Activated naive CD8-positive, alpha-beta T cell treated with anti-CD3 and anti-CD28 coated beads, Interleukin-2, amount 10 ng/mL, durations not matched to agents 7 days and 5 days (primary cell): Measurements from ENCODE around the gene MBD4. TPM values are rescaled to one million over a fixed set of nuclear protein-coding genes. Genes with fewer than 3 reads are reported as not detected.

Experiments
- ATAC-seq: fragments of 150-1000 bp; cut with Tn5 transposase; one replicate; pipeline ENCODE4 v1.10.0; 2021; ENCODE audit warnings: low read depth, moderate library complexity
- POLR2A ChIA-PET: fragments of 350-600 bp; sonication (Branson Sonifier 250); formaldehyde crosslinking; loops from one replicate; lab custom pipeline; 2021; ENCODE audit warnings: antibody characterized with exemption; lab: Charles Lee
- DNase-seq: peaks from one replicate; pipeline ENCODE4 v3.0.0; 2021
- H3K27ac Mint-ChIP-seq: one replicate; pipeline ENCODE4 v1.8.0; 2022; ENCODE audit warnings: mild to moderate bottlenecking, mixed read lengths
- H3K27me3 Mint-ChIP-seq: one replicate; pipeline ENCODE4 v1.8.0; 2022; ENCODE audit warnings: mild to moderate bottlenecking, moderate library complexity, mixed read lengths
- H3K36me3 Mint-ChIP-seq: one replicate; pipeline ENCODE4 v1.8.0; 2021; ENCODE audit warnings: mild to moderate bottlenecking, mixed read lengths
- H3K4me1 Mint-ChIP-seq: one replicate; pipeline ENCODE4 v1.8.0; 2021; ENCODE audit warnings: mixed read lengths
- H3K4me3 Mint-ChIP-seq: one replicate; pipeline ENCODE4 v1.8.0; 2022; ENCODE audit warnings: mild to moderate bottlenecking, moderate library complexity, mixed read lengths
- H3K9me3 Mint-ChIP-seq: one replicate; pipeline ENCODE4 v1.8.0; 2021; ENCODE audit warnings: mixed read lengths
- total RNA-seq, 2 experiments: library from RNA; stranded (reverse); gene quantifications; one replicate each; pipeline ENCODE4 v1.2.3, GENCODE V29; 2021

Gene MBD4
- total RNA-seq, 2 experiments from 2014 or later, result 49.0 to 57.6 TPM

DNA sequence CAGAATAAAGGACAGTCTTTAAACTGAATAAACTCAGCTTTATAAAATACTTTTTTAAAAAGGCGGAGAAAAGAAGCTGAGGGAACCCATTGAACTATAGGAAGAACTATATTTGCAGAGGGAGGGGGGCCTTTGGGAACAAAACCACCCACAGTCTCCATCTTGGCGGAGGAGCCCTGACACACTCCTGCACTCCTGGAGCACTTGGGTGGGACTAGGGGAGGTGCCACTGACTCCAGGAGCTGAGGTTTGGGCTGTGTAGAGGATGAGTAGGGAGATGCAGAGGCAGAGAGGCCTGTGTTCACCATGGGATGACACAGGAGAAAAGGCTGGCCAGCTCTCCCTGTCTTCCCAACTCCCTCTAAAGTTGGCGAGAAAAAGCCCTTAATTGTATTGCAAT is 36.1 kb upstream of the MBD4 start:
- no peaks in the 10 kb centered on the region for H3K4me1 Mint-ChIP-seq

DNA sequence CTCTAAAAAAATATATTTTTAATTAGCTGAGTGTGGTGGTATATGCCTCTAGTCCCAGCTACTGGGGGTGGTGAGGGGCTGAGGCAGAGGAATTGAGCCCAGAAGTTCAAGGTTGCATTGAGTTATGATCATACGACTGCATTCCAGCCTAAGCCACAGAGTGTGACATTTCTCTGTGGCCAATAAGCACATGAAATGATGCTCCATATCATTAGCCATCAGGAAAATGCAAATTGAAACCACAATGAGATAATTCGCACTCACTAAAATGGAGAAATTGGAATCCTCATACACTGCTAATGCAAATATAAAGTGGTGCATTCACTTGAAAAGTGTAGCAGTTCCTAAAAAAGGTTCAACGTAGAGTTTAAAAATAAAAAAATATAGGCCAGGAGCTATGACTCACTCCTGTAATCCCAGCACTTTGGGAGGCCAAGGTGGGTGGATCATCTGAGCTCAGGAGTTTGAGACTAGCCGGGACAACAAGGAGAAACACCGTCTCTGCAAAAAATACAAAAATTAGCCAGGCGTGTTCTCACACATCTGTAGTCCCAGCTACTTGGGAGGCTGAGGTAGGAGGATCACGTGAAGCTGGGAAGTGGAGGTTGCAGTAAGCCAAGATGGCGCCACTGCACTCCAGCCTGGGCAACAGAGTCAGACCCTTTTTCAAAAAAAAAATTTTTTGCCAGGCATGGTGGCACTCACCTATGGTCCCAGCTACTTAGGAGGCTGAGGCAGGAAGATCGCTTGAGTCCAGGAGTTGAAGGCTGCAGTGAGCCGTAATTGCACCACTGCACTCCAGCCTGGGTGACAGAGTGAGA is 35.4 kb upstream of the MBD4 start:
- ATAC-seq, result no peak

More for the DNA sequence above, 36.1 kb upstream of the MBD4 start:
- no peaks in the 10 kb centered on the region for H3K27me3 Mint-ChIP-seq
- peaks cover 5% of the 10 kb centered on the region for H3K36me3 Mint-ChIP-seq
- H3K27ac Mint-ChIP-seq, result no peak overlapping the region
- DNase-seq (no peak), ATAC-seq (no peak)
- no peaks in the 10 kb centered on the region for H3K9me3 Mint-ChIP-seq
- H3K4me3 Mint-ChIP-seq, result no peak overlapping the region
- POLR2A ChIA-PET, result no interaction called here

DNA sequence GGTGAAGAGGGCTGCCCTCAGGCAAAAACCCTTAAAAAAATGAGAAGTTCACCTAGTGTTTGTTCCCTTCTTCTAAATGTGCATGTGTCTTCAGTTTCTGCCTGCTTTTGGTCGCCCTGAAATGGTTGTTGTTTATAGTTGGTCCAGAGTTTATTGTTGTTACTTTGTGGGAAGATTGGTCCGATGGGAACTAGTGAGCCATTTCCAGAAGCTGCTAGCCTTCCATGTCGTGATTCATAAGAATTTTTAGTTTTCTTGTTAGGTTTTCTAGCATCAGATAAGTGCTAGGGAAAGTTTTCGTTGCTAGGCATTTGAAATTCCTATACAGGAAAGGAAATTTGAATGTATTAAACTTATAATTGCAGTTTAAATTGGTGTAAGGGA is 34.0 kb upstream of the MBD4 start:
- H3K27ac Mint-ChIP-seq, result no peak overlapping the region
- H3K27me3 Mint-ChIP-seq, result no peaks in the 10 kb centered on the region
- no peaks in the 10 kb centered on the region for H3K9me3 Mint-ChIP-seq
- DNase-seq (no peak), ATAC-seq (no peak)
- no peak overlapping the region for H3K4me3 Mint-ChIP-seq
- peaks cover 3% of the 10 kb centered on the region for H3K4me1 Mint-ChIP-seq
- POLR2A ChIA-PET, result no interaction called here
- peaks cover 6% of the 10 kb centered on the region for H3K36me3 Mint-ChIP-seq

More for the DNA sequence above, 35.4 kb upstream of the MBD4 start:
- Mint-ChIP-seq H3K36me3 (peaks cover 3% of the 10 kb centered on the region), H3K4me3 (no peak overlapping the region), H3K27me3 (no peaks in the 10 kb centered on the region), H3K27ac (no peak overlapping the region), H3K9me3 (no peaks in the 10 kb centered on the region), H3K4me1 (peaks cover 3% of the 10 kb centered on the region)
- DNase-seq, result no peak
- POLR2A ChIA-PET, result no interaction called here

DNA sequence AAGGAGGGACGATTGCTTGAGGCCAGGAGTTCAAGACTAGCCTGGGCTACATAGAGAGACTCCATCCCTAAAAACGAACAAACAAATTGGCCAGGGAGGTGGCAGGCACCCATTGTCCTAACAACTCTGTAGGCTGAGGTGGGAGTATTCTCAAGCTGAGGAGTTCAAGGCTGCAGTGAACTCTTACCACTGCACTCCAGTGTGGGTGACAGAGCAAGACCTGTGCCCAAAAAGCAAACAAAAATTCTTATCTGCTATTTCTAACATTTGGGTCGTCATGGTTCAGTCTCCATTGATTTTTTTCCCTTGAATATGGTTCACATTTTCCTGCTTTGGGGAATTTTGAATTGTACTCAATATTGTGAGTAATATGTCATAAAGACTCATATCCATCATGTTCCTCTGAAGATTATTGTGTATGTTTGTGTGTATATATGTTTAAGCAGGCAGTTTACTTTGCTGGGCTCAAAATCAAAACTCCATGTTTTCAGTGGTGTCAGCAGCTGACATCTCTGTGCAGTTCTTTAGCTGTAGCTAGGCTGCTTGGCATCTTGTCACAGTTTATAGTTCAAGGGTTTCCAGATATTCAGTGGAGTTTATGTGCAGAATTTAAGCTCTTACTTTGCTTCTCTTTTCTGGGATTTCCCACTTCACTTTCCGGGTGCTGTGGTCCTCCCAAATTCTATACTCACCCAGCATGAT is 33.5 kb upstream of the MBD4 start:
- Mint-ChIP-seq H3K36me3 (peaks cover 6% of the 10 kb centered on the region), H3K4me1 (peaks cover 3% of the 10 kb centered on the region), H3K27me3 (no peaks in the 10 kb centered on the region), H3K9me3 (no peaks in the 10 kb centered on the region), H3K4me3 (no peak overlapping the region), H3K27ac (no peak overlapping the region)
- POLR2A ChIA-PET, result interaction anchor here (1.0 kb wide), 1 partner anchor 33 kb away, joined by 3 read pairs; the partner anchor contains the start of genes IFT122 and MBD4
- ATAC-seq, result no peak
- no peak for DNase-seq

DNA sequence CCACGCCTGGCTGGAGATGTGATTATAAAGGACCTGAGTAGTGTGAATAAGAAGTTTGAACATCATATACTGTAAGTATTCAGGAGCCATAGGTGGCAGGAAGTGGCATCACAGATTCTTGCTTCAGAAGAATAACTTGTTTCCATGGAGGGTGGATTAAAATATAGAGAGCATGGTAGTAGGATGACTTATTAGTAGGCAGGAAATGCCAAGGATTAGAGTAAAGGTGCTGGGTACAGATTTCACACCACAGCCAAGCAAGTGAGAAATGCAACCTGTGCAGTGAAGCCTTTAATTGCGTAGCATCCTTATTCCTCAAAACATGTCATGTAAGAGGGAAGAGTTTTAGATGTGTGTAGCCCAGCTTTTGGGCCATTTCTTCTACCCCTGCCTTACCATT is 31.1 kb upstream of the MBD4 start:
- DNase-seq (no peak), ATAC-seq (no peak)
- Mint-ChIP-seq H3K9me3 (no peaks in the 10 kb centered on the region), H3K36me3 (peaks cover 3% of the 10 kb centered on the region), H3K4me3 (no peak overlapping the region), H3K27ac (no peak overlapping the region), H3K4me1 (peaks cover 3% of the 10 kb centered on the region), H3K27me3 (no peaks in the 10 kb centered on the region)
- POLR2A ChIA-PET, result no interaction called here

DNA sequence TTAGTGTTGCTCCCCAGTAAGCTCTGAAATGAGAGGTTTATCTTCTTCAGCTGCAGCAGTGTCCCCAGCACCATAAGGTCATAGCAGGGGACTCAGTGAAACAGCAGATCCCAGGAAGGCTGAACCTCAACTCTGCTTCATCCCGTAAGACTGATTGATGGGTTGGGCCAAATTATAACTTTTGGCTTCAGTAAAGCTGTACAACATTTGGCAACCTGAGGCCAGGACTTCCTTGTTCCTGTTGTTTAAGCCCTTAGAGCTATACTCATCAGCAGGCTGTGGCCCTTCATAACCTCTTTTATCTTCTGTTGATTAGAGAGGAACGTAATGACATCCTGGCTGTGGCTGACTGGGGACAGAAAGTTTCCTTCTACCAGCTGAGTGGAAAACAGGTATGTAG is 29.3 kb upstream of the MBD4 start:
- POLR2A ChIA-PET, result no interaction called here
- DNase-seq (no peak), ATAC-seq (peak; percentile 36)
- Mint-ChIP-seq H3K36me3 (peaks cover 3% of the 10 kb centered on the region), H3K4me3 (no peak overlapping the region), H3K27me3 (no peaks in the 10 kb centered on the region), H3K27ac (no peak overlapping the region), H3K9me3 (no peaks in the 10 kb centered on the region), H3K4me1 (peaks cover 3% of the 10 kb centered on the region)

DNA sequence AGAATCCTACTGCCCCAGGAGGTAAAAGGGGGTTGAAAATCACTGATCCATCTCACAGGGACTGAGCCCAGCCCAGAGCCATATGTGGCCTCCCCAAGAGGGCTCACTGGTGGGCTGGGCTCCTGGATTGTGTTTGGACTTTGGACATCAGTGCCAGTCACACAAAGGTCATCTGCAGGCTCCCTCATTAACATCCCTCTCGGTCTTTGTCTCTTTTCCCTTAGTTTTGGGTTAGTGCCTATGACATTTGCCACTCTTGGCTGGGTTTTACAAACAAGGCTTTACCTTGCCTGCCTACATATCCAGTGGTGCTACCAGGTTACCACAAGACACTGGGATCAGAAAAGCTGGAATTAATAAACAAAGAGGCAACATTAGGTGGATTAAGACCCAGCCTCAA is 28.2 kb upstream of the MBD4 start:
- no peak overlapping the region for H3K27ac Mint-ChIP-seq
- DNase-seq, result no peak
- ATAC-seq, result no peak
- peaks cover 3% of the 10 kb centered on the region for H3K36me3 Mint-ChIP-seq
- no peaks in the 10 kb centered on the region for H3K9me3 Mint-ChIP-seq
- H3K4me1 Mint-ChIP-seq, result peaks cover 3% of the 10 kb centered on the region
- no peak overlapping the region for H3K4me3 Mint-ChIP-seq
- no peaks in the 10 kb centered on the region for H3K27me3 Mint-ChIP-seq
- POLR2A ChIA-PET, result no interaction called here

DNA sequence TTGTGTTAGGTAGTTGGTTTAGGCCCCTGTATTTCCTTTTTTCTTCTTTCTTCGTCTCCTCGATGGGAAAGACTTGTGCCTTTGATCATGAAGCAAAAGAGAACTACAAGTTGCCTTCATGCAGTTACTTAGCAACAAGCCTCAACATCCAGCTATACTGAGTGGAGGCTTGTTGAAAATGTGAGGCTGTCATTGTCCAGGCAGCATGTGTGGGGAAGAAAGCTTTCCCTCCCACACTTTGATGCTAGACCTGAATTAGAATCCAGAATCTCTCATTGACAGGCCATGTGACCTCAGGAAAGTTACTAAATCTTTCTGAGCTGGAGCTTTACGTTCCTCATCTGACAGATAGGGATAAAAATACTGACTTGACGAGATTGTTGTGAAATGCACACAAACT is 24.0 kb upstream of the MBD4 start:
- H3K36me3 Mint-ChIP-seq, result peaks cover 4% of the 10 kb centered on the region
- no peak for DNase-seq
- no peak overlapping the region for H3K4me3 Mint-ChIP-seq
- no peak overlapping the region for H3K27ac Mint-ChIP-seq
- no peaks in the 10 kb centered on the region for H3K9me3 Mint-ChIP-seq
- no peak for ATAC-seq
- POLR2A ChIA-PET, result no interaction called here
- no peaks in the 10 kb centered on the region for H3K27me3 Mint-ChIP-seq
- H3K4me1 Mint-ChIP-seq, result peaks cover 15% of the 10 kb centered on the region

DNA sequence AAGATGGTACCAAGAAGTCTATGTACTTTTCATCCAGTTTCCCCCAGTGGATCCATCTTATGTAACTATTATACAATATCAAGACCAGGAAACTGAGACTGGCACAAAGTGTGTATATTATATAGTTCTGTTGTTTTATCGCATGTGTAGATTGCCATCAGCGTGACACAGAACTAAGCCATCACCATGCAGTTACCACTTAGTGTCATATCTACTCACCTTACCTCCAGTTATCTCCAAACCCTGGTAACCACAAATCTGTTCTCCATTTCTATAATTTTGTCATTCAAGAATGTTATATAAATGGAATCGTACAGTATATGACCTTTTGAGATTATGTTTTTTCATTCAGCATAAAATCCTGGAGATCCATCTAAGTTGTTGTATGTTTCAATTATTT is 23.3 kb upstream of the MBD4 start:
- H3K27me3 Mint-ChIP-seq, result no peaks in the 10 kb centered on the region
- no peak overlapping the region for H3K4me3 Mint-ChIP-seq
- DNase-seq (no peak), ATAC-seq (no peak)
- H3K36me3 Mint-ChIP-seq, result peaks cover 4% of the 10 kb centered on the region
- H3K9me3 Mint-ChIP-seq, result no peaks in the 10 kb centered on the region
- no peak overlapping the region for H3K27ac Mint-ChIP-seq
- POLR2A ChIA-PET, result no interaction called here
- peaks cover 15% of the 10 kb centered on the region for H3K4me1 Mint-ChIP-seq

DNA sequence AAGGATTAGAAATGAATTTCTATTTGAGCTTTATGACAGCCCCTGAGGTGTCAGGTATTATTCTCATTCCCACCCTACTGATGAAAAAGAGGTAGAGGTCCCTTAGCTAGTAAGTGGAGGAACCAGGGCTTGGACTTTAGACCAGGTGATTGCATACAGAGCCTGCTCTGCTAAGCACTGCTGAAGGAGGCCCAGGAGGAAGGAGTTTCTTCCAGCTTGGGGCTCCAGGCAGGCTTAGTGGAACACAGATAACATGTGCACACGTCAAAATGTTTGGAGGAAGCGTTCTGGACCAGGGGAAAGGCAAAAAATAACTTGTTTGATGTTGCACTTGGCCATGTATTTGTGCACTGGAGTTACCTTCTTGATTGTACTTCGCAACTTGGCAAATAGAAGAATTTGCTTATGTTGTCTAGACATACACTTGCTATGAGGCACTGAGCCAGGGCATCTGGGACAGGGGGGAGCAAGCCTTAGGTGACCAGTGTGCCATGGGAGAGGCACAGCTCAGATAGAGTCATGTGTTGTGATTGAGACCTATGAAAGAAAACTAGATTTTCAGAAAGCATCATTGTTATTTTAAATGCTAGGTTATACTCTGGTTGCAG is 22.7 kb upstream of the MBD4 start:
- Mint-ChIP-seq H3K4me1 (peaks cover 15% of the 10 kb centered on the region), H3K36me3 (peaks cover 4% of the 10 kb centered on the region), H3K27me3 (no peaks in the 10 kb centered on the region), H3K4me3 (no peak overlapping the region), H3K9me3 (no peaks in the 10 kb centered on the region), H3K27ac (no peak overlapping the region)
- POLR2A ChIA-PET, result no interaction called here
- ATAC-seq (no peak), DNase-seq (no peak)

DNA sequence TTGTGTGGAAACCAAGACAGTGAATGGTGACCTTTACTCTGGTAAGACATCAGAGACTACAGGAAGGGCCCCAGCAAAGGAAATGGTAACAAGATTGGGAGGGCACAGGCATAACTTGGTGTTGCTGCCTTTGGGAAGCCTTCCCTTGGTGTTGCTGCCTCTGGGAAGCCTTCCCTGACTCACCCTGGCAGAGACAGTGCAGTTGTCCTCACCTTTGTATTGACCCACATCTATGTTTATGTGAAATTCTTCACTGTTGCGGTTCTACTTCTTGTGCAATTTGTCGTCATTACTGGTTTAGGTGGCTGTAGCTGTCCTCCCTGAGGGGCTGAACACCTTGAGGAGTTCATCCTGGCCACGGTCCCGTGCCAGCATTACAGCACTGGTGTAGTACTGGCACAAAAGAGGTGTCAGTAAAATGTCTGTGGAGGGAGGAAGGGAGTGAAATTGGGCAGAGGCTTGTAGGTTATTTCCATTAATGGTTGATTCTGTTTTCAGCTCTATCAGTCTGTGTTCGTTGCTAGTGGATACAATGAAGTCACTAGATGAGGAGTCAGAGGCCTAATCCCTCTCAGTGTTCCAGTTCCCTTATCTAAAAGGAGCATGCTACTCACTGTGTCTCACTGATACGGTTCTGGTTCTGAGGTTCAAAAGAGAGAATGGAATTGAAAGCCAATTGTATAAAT is 21.9 kb upstream of the MBD4 start:
- ATAC-seq (no peak), DNase-seq (no peak)
- H3K27me3 Mint-ChIP-seq, result no peaks in the 10 kb centered on the region
- H3K27ac Mint-ChIP-seq, result no peak overlapping the region
- POLR2A ChIA-PET, result no interaction called here
- no peaks in the 10 kb centered on the region for H3K9me3 Mint-ChIP-seq
- H3K36me3 Mint-ChIP-seq, result peaks cover 4% of the 10 kb centered on the region
- H3K4me3 Mint-ChIP-seq, result no peak overlapping the region
- peaks cover 15% of the 10 kb centered on the region for H3K4me1 Mint-ChIP-seq

DNA sequence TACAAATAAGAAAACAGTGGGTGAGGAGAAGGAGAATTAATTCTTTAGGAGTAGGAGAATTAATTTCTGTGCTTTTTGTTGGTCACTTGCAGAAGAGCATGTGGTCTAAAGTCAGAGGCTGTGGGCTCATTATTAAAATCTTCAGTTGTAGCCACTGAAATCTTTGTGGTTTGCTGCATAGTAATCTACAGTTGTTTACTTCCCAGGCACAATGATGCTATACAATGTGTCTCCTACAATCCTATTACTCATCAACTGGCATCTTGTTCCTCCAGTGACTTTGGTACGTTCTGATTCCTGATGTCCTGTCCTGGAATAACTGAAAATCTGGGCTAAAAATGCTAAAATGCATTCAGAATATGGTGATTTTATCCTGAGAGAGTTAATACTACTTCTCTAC is 21.3 kb upstream of the MBD4 start:
- ATAC-seq, result no peak
- peak overlapping the region; percentile 19 for H3K27ac Mint-ChIP-seq
- H3K4me1 Mint-ChIP-seq, result peaks cover 15% of the 10 kb centered on the region
- peaks cover 4% of the 10 kb centered on the region for H3K36me3 Mint-ChIP-seq
- no peak for DNase-seq
- H3K9me3 Mint-ChIP-seq, result no peaks in the 10 kb centered on the region
- no peak overlapping the region for H3K4me3 Mint-ChIP-seq
- H3K27me3 Mint-ChIP-seq, result no peaks in the 10 kb centered on the region
- POLR2A ChIA-PET, result no interaction called here

DNA sequence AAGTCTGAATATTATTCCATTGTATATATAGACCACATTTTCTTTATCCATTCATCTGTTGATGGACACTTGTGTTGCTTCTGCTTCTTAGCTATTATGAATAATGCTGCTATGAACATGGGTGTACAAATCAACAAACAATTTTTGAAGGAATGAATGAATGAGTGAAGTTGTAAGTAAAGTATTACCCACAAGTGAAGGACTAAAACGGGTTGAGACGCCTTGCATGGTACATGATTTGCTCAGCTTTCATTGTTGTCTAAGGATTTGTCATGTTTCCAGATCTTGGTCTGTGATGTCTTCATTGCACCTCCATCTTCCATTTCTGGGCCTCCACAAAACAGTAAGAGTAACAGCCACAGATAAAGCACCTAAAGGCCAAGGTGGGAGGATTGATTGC is 20.8 kb upstream of the MBD4 start:
- DNase-seq, result no peak
- H3K9me3 Mint-ChIP-seq, result no peaks in the 10 kb centered on the region
- H3K4me3 Mint-ChIP-seq, result no peak overlapping the region
- H3K4me1 Mint-ChIP-seq, result peaks cover 15% of the 10 kb centered on the region
- H3K36me3 Mint-ChIP-seq, result peaks cover 6% of the 10 kb centered on the region
- H3K27ac Mint-ChIP-seq, result no peak overlapping the region
- POLR2A ChIA-PET, result no interaction called here
- no peak for ATAC-seq
- H3K27me3 Mint-ChIP-seq, result no peaks in the 10 kb centered on the region
